GM19324 (cell line): ENCODE results near the gene ATG9B.
"Not testable (repeated sequence)": the region's sequence is repeated elsewhere in the genome, so short reads cannot be mapped to it uniquely, and the experiment has no call there.

ENCODE experiments used
- ATAC-seq: cut with Tn5 transposase; IDR thresholded peaks from one replicate; pipeline ENCODE4 v1.9.1; 2021; ENCODE audit warnings: mild to moderate bottlenecking, moderate library complexity; ENCODE audit not compliant: unreplicated experiment, low FRiP score

ATG9B gene

DNA sequence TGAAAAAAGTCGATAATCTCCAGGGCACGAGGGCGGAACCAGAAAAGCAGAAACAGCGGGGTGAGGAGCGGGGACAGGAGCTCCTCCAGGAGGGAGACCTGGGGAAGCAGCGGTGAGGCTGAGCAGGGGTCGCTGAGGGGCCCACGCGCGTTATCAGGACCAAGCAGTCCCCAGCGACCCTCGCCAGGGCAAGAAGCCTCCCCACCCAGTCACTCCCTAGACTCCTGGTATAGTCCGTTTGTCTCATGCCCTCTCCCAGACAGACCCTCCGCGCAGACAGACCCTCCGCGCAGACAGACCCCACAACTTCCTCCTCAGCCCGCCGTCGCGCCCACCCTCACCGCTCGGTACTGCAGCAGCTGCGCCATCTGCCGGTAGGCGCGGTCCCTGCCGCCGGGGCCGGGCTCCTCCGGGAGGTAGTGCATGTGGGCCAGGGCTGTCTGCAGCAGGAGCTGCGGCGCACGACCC lies 6.3 kb downstream of the ATG9B start:
- peak; percentile 45 for ATAC-seq

DNA sequence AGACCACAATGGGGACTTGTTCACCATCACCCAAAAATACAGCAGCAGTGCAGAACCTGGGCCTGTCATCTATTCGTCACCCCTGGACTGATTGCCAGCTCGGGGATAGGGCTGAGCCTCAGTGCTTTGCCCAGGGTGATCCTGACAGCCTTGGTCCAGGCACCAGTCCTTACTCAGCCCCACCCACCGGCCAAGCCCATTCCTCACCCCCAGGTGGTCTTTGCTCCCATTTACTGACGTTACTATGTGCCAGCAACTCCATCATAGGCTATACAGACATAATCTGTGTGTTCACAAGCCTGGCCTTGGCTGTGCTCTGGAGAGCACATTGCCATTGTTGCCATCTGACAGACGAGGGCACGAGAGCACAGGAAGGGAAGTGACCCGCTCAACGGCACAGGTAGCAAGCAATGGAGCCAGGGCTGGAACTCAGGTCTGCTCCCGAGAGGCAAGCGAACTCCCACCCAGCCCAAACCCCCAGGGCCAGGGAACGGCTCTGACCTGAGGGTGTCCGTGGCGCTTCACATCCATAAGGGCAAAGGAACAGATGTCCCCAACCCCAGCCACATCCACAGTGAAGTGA lies 6.8 kb downstream of the ATG9B start:
- no peak for ATAC-seq

DNA sequence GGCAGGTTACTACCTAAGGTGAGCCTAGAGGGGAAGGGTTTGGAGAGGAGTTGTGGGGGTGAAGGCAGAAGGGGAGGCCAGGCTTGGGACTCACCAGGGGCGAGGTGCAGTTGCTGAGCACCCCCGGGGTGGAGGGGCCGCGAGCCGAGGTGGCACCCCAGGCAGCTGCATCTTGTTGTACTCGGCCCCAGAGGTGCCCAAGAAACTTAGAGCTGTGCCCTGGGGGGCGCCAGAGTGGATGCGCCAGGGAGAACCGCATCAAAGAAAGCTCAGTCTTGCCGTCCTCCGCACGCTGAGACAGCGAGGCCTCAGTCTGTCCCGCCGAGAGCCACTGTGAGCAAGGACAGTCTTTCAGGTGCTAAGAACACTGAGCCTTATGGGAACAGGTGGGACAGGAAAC lies 7.4 kb downstream of the ATG9B start:
- no peak for ATAC-seq

DNA sequence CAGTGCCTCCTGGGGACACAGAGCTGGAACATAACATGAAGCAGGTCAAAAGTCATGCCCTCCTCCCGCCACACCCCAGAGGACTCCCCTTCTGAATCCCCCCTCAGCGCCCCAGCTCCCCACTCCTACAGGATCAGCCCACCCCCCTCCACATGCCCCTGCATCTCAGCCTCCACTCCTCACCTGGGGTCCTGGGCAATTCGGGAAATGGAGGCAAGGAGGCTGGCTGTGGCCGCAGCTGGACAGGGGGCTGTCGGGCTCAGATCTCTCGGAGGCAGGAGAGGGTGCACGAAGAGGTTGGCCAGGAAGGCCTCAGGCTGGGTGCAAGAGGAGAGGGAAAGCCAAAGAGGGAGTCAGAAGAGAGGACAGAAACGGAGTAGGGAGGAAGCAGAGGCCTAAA lies 7.8 kb downstream of the ATG9B start:
- ATAC-seq, result no peak

DNA sequence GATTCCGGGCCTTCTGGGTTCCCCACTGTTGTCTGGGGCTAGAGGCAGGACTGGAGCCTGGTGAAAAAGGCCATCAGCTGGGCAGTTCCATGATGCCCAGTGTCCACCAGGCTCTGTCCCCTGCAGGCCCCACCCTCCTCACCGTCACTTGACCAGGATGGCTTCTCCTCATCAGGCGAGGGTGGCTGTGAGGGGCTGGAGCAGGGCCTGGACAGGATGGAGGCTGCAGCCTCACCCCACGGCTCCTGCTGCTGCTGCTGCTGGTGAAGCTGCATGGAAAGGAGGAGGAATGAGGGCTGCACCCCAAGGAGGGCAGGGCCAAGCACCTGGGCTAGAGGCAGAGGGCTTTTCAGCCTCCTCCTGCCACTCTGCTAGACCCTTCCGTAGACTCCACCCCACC lies 8.3 kb downstream of the ATG9B start:
- ATAC-seq, result no peak

DNA sequence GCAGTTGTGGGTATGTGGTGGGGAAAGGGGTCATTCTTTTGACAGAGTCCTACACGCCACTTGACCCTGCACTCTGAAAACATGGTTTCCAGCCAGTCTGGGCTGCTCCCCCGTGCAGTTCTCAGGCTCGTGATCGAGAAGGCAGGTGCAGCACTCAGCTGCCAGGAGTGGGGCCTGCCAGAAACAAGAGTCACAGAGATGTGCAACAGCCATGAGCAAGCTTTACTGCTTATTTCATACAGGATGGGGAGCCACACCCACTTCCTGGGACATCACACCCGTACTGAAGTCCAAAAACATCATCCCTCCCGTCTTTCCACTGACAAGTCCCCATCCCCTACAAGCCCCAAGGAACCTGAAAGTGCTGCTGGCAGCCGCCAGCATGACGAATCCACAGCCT lies 9.3 kb downstream of the ATG9B start:
- no peak for ATAC-seq

DNA sequence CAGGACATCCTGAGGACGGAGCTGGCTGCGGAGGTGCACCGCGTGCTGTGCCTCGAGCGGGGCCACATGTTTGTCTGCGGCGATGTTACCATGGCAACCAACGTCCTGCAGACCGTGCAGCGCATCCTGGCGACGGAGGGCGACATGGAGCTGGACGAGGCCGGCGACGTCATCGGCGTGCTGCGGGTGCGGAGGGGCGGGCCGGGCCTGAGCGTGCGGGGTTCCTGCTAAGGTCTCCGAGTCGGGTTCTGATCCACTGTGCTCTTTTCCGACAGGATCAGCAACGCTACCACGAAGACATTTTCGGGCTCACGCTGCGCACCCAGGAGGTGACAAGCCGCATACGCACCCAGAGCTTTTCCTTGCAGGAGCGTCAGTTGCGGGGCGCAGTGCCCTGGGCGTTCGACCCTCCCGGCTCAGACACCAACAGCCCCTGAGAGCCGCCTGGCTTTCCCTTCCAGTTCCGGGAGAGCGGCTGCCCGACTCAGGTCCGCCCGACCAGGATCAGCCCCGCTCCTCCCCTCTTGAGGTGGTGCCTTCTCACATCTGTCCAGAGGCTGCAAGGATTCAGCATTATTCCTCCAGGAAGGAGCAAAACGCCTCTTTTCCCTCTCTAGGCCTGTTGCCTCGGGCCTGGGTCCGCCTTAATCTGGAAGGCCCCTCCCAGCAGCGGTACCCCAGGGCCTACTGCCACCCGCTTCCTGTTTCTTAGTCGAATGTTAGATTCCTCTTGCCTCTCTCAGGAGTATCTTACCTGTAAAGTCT lies 10.4 kb downstream of the ATG9B start:
- ATAC-seq, result no peak

DNA sequence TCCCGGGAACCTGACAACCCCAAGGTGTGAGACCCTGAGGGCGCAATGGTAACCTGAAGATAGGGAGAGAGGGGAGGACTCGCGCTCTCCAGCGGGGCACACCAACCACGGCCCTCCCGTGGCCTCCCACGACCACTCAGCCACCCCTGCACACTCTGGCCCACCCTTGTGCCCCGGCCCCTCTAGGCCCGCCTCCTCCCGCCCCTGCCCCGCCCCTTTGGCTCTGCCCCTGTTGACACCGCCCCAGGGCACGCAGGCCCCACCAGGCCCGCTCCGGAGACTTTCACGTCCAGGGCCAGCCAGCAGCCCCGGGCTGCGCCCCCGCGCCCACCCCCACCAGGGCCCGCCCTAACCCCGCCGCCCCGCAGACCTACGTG lies 10.9 kb downstream of the ATG9B start:
- ATAC-seq, result no peak

DNA sequence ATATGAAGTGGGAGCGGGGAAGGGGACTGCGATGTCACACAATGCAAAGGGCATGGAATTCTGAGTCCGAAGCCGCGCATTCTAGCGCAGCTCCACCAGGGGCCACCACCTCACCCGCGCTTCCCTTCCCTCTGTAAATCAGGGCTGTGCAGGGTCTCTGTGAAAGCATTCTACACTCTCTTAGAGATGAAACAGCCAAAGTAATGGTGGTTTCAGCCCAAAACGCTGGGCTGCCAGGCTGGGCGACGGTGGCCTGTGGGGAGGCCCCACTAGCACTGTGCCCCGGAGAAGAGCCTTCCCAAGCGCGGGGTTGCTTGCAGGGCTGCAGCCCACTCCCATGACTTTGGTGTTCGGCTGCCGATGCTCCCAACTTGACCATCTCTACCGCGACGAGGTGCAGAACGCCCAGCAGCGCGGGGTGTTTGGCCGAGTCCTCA lies 11.4 kb downstream of the ATG9B start:
- no peak for ATAC-seq

DNA sequence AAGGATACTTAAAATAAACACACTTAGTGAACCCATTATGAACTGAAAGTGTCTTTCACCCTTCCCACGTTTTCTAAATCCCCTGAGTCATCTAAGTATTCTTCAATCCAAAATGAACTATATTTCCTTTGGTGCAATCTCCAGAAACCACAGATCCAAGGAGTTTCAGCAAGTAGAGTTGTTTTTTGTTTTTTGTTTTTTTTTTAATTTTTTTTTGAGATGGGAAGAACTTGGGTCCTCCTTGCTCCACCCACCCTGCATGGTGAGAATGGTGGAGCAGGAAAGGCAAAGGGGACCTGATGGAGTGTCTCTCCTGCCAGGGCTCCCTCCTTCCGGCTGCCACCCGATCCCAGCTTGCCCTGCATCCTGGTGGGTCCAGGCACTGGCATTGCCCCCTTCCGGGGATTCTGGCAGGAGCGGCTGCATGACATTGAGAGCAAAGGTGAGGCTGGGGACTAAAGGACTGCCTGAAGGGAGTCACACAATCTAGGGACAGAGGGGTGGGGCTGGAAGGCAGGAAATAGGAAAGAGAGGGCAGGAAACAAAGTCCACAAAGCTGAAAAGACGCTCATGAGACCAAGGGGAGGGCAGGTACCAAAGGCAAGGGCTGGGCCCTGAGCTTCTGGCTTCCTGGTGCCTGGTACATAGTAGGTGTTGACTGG lies 12.1 kb downstream of the ATG9B start:
- ATAC-seq, result no peak

DNA sequence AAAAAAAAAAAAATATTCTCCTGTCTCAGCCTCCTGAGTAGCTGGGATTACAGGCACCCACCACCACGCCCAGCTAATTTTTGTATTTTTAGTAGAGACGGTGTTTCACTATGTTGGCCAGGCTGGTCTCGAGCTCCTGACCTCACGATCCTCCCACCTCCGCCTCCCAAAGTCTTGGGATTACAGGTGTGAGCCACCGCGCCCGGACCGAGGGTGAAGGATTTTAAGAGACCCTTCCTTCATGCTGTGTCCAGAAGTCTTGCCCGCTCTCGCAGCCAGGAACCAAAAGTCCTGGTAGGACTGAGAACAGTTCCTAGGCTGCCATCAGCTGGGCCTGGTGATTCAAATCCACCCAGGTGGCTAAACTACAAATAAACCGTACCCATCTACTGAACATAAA lies 12.7 kb downstream of the ATG9B start:
- ATAC-seq, result not testable (repeated sequence)

DNA sequence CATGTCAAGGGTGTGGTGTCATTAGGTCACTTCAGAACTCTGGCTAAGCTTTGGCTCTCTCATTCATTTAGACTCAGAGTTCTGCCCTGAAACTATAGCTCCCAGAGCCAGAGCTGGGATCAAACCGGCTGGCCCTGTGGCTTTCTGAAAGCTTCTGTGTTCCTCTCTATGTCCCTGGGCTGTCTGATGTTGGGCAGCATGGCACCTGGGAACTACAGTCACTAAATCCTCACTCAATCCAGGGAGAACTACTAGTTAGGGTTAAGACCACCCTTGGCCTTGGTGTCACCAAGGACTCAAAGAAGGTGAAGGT lies 13.2 kb downstream of the ATG9B start:
- ATAC-seq, result no peak

DNA sequence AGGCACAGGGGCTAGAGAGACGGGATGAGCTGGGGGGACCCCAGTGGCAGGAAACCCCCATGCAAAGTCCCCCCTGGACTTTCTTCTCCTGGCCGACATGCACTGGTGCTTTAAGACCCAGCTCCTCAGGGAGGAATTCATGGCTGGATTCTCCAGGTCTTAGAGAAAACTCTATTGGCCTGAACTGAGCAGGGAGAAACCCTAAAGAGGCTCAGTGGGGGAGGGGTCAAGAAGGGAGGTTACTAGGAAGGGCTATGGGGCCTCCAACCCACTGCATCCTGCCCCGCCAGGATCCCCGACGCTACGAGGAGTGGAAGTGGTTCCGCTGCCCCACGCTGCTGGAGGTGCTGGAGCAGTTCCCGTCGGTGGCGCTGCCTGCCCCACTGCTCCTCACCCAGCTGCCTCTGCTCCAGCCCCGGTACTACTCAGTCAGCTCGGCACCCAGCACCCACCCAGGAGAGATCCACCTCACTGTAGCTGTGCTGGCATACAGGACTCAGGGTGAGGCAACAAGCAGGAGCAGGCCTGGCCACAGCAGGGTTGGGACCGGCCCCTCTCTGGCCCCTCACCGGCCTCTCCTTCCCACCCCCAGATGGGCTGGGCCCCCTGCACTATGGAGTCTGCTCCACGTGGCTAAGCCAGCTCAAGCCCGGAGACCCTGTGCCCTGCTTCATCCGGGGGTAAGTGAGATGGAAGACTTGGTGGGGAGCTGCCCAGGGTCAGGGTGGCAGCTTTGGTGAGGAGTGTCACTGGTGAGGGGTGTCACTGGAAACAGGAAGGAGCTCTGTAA lies 13.8 kb downstream of the ATG9B start:
- no peak for ATAC-seq

DNA sequence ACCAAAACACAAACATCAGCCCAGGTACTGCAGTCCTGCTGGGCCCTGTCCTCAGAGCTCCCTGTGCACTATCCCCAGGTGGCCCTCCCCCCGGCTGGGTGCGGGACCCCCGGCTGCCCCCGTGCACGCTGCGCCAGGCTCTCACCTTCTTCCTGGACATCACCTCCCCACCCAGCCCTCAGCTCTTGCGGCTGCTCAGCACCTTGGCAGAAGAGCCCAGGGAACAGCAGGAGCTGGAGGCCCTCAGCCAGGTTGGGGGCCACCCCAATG lies 14.3 kb downstream of the ATG9B start:
- ATAC-seq, result no peak

DNA sequence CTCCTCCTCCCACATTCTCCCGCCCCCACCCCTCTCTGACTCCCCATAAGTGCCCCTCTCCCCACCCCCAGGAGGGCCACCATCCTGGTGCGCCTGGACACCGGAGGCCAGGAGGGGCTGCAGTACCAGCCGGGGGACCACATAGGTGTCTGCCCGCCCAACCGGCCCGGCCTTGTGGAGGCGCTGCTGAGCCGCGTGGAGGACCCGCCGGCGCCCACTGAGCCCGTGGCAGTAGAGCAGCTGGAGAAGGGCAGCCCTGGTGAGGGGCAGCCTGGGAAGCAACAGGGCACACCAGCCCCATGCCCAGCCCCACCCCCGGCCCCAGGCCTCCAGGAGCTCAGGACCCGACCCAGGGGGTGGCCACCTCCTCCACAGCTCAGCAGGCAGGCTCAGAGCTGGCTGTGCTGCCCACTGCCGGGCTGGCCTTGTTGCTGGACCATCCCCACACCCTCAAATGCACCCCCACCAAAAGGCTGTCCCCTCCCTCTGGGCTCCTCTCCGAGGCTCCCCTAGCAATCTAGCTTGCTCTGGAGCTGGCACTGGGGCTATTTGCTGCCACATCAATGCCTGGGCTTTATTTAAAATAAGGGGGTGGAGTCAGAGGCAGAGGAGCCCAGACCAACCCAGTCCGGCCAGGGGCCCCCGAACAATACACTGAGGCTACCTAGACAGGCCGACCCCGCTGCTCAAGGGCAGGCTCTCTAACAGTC lies 14.8 kb downstream of the ATG9B start:
- no peak for ATAC-seq

DNA sequence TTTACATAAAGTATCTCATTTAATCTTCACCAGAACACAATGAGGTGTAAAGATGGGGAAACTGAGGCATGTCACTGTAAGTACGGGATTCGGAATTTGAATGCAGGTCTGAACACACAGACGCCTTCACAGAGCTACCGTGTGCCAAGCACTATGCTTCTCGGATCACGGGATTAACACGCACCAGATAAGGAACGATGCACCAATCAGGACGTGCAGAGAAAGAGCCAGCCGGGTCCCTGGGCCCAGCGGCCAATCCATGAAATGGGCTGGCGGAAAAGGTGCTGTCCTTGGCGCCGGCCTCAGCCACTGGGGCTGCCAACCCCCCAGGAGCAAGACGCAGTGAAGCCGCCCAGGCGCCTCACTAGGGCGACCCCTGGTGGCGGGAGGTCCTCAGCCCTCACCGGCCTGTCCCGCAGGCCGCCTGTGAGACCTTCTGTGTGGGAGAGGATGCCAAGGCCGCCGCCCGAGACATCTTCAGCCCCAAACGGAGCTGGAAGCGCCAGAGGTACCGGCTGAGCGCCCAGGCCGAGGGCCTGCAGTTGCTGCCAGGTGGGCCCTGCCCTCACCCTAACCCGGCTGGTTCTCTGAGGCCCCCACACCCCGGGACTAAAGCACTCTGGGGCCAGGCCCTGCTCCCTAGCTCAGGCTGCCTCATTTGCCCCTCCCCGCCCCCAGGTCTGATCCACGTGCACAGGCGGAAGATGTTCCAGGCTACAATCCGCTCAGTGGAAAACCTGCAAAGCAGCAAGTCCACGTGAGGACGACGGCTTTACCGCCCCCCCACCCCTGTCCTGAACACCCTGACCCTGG lies 15.6 kb downstream of the ATG9B start:
- peak; percentile 77 for ATAC-seq

DNA sequence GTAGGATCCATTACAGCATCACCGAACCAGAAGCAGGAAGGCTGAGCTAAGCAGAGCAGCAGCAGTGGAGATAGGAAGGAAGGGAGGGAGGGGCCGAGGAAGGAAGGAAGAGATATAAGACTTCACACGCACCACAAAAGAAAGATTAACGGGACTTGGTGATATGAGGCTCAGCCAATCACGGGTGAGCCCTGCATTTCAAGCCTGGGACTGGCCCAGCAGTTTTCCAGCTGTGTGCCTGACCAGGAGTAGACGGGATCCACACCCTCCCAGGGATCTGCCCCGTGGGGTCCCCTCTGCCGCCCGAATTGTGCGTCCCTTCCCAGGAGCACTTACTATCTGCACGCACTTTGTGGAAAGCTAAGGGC lies 16.2 kb downstream of the ATG9B start:
- no peak for ATAC-seq

DNA sequence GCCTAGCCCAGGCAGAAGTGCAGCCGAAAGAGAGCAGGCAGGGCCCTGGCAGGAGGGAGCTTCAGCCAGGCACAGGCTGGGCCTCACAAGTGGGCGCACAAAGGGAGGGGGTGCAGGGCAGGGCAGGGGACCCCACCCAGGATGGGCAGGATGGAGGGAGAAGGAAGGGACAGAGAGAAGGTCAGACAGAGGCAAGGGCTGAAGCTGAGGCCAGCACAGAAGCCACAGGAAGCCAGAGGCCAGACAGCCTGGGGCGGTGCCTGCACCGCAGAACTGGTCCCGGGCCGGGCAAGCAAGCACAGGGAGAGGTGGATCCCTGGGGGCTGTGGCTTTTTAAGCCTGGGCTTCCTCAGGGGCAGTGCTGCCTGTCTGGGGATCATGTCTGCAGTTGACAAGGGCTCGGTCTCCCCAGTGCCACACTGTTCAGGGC lies 16.8 kb downstream of the ATG9B start:
- no peak for ATAC-seq

DNA sequence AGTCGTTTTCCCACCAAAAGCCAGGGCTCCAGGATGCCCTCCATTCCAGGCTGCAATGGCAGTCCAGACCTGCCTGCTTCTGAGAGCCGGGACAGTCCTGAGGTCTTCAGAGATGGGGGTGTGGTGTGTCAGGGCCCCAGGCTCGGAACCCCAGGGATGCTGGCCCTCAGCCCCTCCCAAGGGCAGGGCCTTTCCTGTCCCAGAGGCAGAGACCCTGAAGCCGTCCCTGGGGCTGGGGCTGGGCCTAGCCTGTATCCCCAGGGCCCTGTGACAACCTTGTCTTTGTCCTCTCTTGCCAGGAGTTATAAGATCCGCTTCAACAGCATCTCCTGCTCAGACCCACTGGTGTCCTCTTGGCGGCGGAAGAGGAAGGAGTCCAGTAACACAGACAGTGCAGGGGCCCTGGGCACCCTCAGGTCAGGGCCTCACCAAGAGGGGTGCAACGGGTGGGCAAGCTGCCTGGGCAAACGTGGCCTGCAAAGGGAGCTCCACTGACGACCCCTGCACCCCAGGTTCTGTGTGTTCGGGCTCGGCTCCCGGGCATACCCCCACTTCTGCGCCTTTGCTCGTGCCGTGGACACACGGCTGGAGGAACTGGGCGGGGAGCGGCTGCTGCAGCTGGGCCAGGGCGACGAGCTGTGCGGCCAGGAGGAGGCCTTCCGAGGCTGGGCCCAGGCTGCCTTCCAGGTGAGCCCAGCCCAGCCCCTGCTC lies 17.5 kb downstream of the ATG9B start:
- ATAC-seq, result no peak
